ENCODE data around the gene SAMD14. TPM values are rescaled to one million over a fixed set of nuclear protein-coding genes. Genes with fewer than 3 reads are reported as not detected.
A peak's percentile ranks its signal among the peaks of the same experiment; 100 is the strongest.
"Not testable (repeated sequence)": the region's sequence is repeated elsewhere in the genome, so short reads cannot be mapped to it uniquely, and the experiment has no call there.

Gene SAMD14
- total and polyA plus RNA-seq, 2 of the 4 experiments (the other 2 are of a cell fraction) = 1.4 to 6.2 TPM

DNA sequence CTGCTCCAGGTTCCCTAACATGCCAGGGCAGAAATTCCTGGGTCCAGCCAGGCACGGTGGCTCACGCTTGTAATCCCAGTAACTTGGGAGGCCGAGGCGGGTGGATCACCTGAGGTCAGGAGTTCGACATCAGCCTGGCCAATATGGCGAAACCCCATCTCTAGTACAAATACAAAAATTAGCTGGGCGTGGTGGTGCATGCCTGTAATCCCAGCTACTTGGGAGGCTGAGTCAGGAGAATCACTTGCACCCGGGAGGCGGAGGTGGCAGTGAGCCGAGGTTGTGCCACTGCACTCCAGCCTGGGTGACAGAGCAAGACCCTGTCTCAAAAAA is 68.3 kb downstream of the SAMD14 start:
- H3K4me2 ChIP-seq (ENCODE audit: low read depth, low read length); H3K9ac ChIP-seq (ENCODE audit: low read depth, low read length); H3K9me3 ChIP-seq (ENCODE audit: control insufficient read depth, insufficient read depth, low read length); POLR2A ChIA-PET (ENCODE audit: unreplicated experiment); ATAC-seq (ENCODE audit: low read depth); H3K36me3 ChIP-seq (ENCODE audit: control insufficient read depth, insufficient read depth, low read length); BruUV-seq (replicated peaks); H3K4me3 ChIP-seq (ENCODE audit: insufficient read depth, low read depth, low read length); H3K27me3 ChIP-seq (ENCODE audit: control insufficient read depth, insufficient read depth, low read length); dilution Hi-C loops (cut with HindIII; ENCODE audit: low sequenced_read_pairs, unreplicated experiment); H2AFZ ChIP-seq (replicated peaks; ENCODE audit: low read length, poor library complexity); DNase-seq; in situ Hi-C loops (cut with MboI; ENCODE audit: low sequenced_read_pairs): not testable (repeated sequence)
- peak overlapping the region; percentile 89 for H2BK120ac ChIP-seq (ENCODE audit: low read depth, low read length)
- CTCF ChIA-PET = interaction anchor here (1.0 kb wide), 1 partner anchor 25 kb away, joined by 3 read pairs; no protein-coding TSS in a partner anchor
- H3K27ac ChIP-seq (ENCODE audit: insufficient read depth, low read length) = peak overlapping the region; percentile 70
- H3K79me1 ChIP-seq (ENCODE audit: low read depth in 1 of 2, low read length in 2 of 2) = peaks cover 26 to 95% of the 10 kb centered on the region in 2 experiments; a peak in 3 of 4 replicates
- H2AK9ac ChIP-seq (replicated peaks; ENCODE audit: low read depth, low read length, poor library complexity) = peak overlapping the region; percentile 97
- H3K9me1 ChIP-seq (ENCODE audit: insufficient read depth, low read length) = peaks cover 58% of the 10 kb centered on the region
- peak overlapping the region; percentile 67; the same call in 1 of the 2 replicates for H2BK20ac ChIP-seq (ENCODE audit: low read depth, low read length)
- no CpG with 5 or more reads among the region's 10 CpGs for WGBS, 2 experiments (ENCODE audit: extremely low coverage in 2 of 2, insufficient read length in 1 of 2)
- peak overlapping the region; percentile 99 for H4K91ac ChIP-seq (ENCODE audit: insufficient read depth, low read depth, low read length)
- H2BK5ac ChIP-seq (ENCODE audit: low read depth, low read length, poor library complexity, severe bottlenecking) = peak overlapping the region; percentile 93
- H4K5ac ChIP-seq (ENCODE audit: low read depth, low read length) = peak overlapping the region; percentile 70; the same call in 1 of the 2 replicates
- peak overlapping the region; percentile 75; the same call in 1 of the 3 replicates for H2BK15ac ChIP-seq (ENCODE audit: low read depth, low read length)
- peaks cover 11% of the 10 kb centered on the region; the same call in 1 of the 2 replicates for H4K20me1 ChIP-seq (ENCODE audit: insufficient read depth, low read length)
- H3K56ac ChIP-seq (ENCODE audit: extremely low read depth, insufficient read depth, low read length) = peak overlapping the region; percentile 37; the same call in 1 of the 2 replicates
- 0 out of 2 replicates have a peak overlapping the region, but pooled peaks have one; percentile 70 for H3K23ac ChIP-seq (ENCODE audit: low read depth, low read length)
- intact Hi-C loops (cut with micrococcal nuclease) = loop anchor here (10.0 kb wide), 1 partner anchor 867 kb away; no protein-coding TSS in a partner anchor
- H2AK5ac ChIP-seq (ENCODE audit: low read depth, low read length) = peak overlapping the region; percentile 89
- peak overlapping the region; percentile 91 for H3K14ac ChIP-seq (replicated peaks; ENCODE audit: low read depth, low read length)
- peak overlapping the region; percentile 52 to 88; a peak in 3 of 4 replicates for H4K8ac ChIP-seq (ENCODE audit: low read depth in 2 of 2, low read length in 2 of 2)
- H3K4ac ChIP-seq (ENCODE audit: low read depth, low read length) = peak overlapping the region; percentile 95
- peaks cover 70% of the 10 kb centered on the region for H3K4me1 ChIP-seq (ENCODE audit: control insufficient read depth, insufficient read depth, low read length)
- peak overlapping the region; percentile 34 for H3K18ac ChIP-seq (ENCODE audit: low read depth, low read length)
